ENCODE results near the gene OCEL1. TPM values are rescaled to one million over a fixed set of nuclear protein-coding genes. Genes with fewer than 3 reads are reported as not detected.

The OCEL1 gene
- total and polyA plus RNA-seq, 2 of the 13 experiments (the other 11 are each of a cell fraction or from before 2014, with no cell fraction given), result 10.6 to 17.2 TPM

- TF ChIP-seq MXD1 (CRISPR knock-in tag; IDR thresholded peaks at IDR 0.05) (no peak), ZNF615 (CRISPR knock-in tag; IDR thresholded peaks at IDR 0.05; ENCODE audit: borderline replicate concordance) (no peak), ZNF839 (CRISPR knock-in tag; IDR thresholded peaks at IDR 0.05; ENCODE audit: borderline replicate concordance) (no peak), ZBTB38 (CRISPR knock-in tag; IDR thresholded peaks at IDR 0.05) (peak; percentile 56; the same call in 1 of the 2 replicates), DMTF1 (CRISPR knock-in tag; IDR thresholded peaks at IDR 0.05) (no peak), TFDP2 (CRISPR knock-in tag; IDR thresholded peaks at IDR 0.05) (peak; percentile 45; the same call in 1 of the 2 replicates), ZNF510 (CRISPR knock-in tag; IDR thresholded peaks at IDR 0.05; ENCODE audit: low read depth) (no peak), RXRA (CRISPR knock-in tag; IDR thresholded peaks at IDR 0.05) (peak; percentile 44; the same call in 1 of the 2 replicates), SIN3A (IDR thresholded peaks at IDR 0.05; ENCODE audit: borderline replicate concordance, low read depth, low read length) (no peak), ATF7 (IDR thresholded peaks at IDR 0.05) (no peak), ATF7 (CRISPR knock-in tag; IDR thresholded peaks at IDR 0.05) (no peak), ZSCAN5A (CRISPR knock-in tag; IDR thresholded peaks at IDR 0.05; ENCODE audit: borderline replicate concordance) (no peak), SUZ12 (IDR thresholded peaks at IDR 0.05; ENCODE audit: low read depth, low read length) (no peak), ZBTB7A (CRISPR knock-in tag; IDR thresholded peaks at IDR 0.05) (no peak), RFX3 (CRISPR knock-in tag; IDR thresholded peaks at IDR 0.05) (no peak), ZBTB26 (CRISPR knock-in tag; IDR thresholded peaks at IDR 0.05; ENCODE audit: borderline replicate concordance) (0 out of 2 replicates have a peak, but pooled peaks have one; percentile 41), ISL2 (CRISPR knock-in tag; IDR thresholded peaks at IDR 0.05) (no peak), NR3C1 (CRISPR knock-in tag; IDR thresholded peaks at IDR 0.05) (no peak), ZNF556 (CRISPR knock-in tag; IDR thresholded peaks at IDR 0.05; ENCODE audit: borderline replicate concordance) (peak; percentile 21; the same call in 1 of the 2 replicates), EEA1 (CRISPR knock-in tag; IDR thresholded peaks at IDR 0.05; ENCODE audit: borderline replicate concordance) (no peak), HBP1 (CRISPR knock-in tag; IDR thresholded peaks at IDR 0.05; ENCODE audit: low read depth) (peak; percentile 64; the same call in 1 of the 2 replicates)
These were observed 29.2 kb downstream of the OCEL1 start (continued) for GRCh38 chr19:17255150-17255621.

Measured in HepG2 (cell line).